IPS-11a (cell line): ENCODE data around the gene IQCM.

Experiments
- H3K4me3 ChIP-seq: one replicate; pipeline ENCODE4 v1.5.1; 2013; ENCODE audit warnings: low read depth, low read length, control low read depth

Gene IQCM

GRCh38 chr4:149311076-149311475, 504.6 kb downstream of the IQCM start:
- no peak overlapping the region for H3K4me3 ChIP-seq

DNA sequence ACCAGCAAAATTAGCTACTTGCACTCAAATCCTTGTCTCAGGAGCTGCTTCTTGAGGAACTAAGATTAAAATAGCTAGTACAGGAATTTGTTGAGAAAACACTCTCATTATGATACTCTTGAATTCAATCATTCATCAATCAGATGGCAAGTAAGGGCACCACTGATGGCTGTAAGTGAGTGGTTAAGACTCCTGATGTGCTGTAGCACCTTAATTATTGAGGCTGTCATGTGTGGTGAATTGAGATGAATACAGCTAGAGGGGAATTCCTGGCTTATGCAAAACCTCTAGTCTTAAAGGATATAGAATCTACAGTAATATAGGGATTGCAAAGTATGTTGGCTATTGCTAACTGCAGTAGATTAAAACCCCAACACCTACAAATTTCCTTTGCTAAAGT, 509.1 kb downstream of the IQCM start:
- no peak overlapping the region for H3K4me3 ChIP-seq
